ENCODE measurements around the gene MEF2C. TPM values are rescaled to one million over a fixed set of nuclear protein-coding genes. Genes with fewer than 3 reads are reported as not detected.
A peak's percentile ranks its signal among the peaks of the same experiment; 100 is the strongest.

Gene MEF2C
- polyA plus RNA-seq, 1 donor from 2014 or later, result 30.2 TPM

GRCh38 chr5:88884608-88884877 is 1.6 kb upstream of the MEF2C start:
- no peaks in the 10 kb centered on the region for H3K36me3 ChIP-seq (ENCODE audit: insufficient read depth, low read length)
- H3K9ac ChIP-seq (ENCODE audit: low read length), result peak overlapping the region; percentile 57
- no peak overlapping the region for H3K27ac ChIP-seq (ENCODE audit: low read length)
- no peaks in the 10 kb centered on the region for H3K9me3 ChIP-seq (ENCODE audit: low read length)
- TF ChIP-seq EP300 (conservative IDR thresholded peaks at IDR 0.05; ENCODE audit: poor library complexity, severe bottlenecking) (no peak), REST (IDR thresholded peaks at IDR 0.05; ENCODE audit: borderline replicate concordance) (no peak), RAD21 (conservative IDR thresholded peaks at IDR 0.05) (no peak), CTCF (IDR thresholded peaks at IDR 0.05; ENCODE audit: poor library complexity, severe bottlenecking) (no peak), TAF1 (IDR thresholded peaks at IDR 0.05; ENCODE audit: low read depth) (no peak), EZH2 (IDR thresholded peaks at IDR 0.05; ENCODE audit: borderline replicate concordance, insufficient read depth, low read length, poor library complexity, severe bottlenecking) (no peak), POLR2AphosphoS5 (IDR thresholded peaks at IDR 0.05) (no peak), MXI1 (conservative IDR thresholded peaks at IDR 0.05; ENCODE audit: poor library complexity, severe bottlenecking) (no peak), SMC3 (conservative IDR thresholded peaks at IDR 0.05; ENCODE audit: poor library complexity) (no peak)
- H3K79me2 ChIP-seq (replicated peaks; ENCODE audit: insufficient read depth, low read length), result no peaks in the 10 kb centered on the region
- no peaks in the 10 kb centered on the region for H3K9me2 ChIP-seq (ENCODE audit: insufficient read depth, low read length)
- H3F3A ChIP-seq (ENCODE audit: insufficient read depth, low read length, poor library complexity, severe bottlenecking), result no peaks in the 10 kb centered on the region
- peaks cover 52% of the 10 kb centered on the region for H3K27me3 ChIP-seq (ENCODE audit: insufficient read depth, low read depth, low read length)
- no peaks in the 10 kb centered on the region for H4K20me1 ChIP-seq (ENCODE audit: insufficient read depth)
- H2AFZ ChIP-seq (ENCODE audit: low read depth, low read length), result no peak overlapping the region
- peak overlapping the region; percentile 76 for H3K4me2 ChIP-seq (ENCODE audit: low read length)
- peak overlapping the region; percentile 79 for H3K4me3 ChIP-seq (ENCODE audit: low read length)

- Histone ChIP-seq H3F3A (ENCODE audit: insufficient read depth, low read length, poor library complexity, severe bottlenecking) (no peaks in the 10 kb centered on the region), H3K4me2 (ENCODE audit: low read length) (peak overlapping the region; percentile 76), H3K9ac (ENCODE audit: low read length) (peak overlapping the region; percentile 57), H4K20me1 (ENCODE audit: insufficient read depth) (no peaks in the 10 kb centered on the region), H3K36me3 (ENCODE audit: insufficient read depth, low read length) (no peaks in the 10 kb centered on the region), H3K27me3 (ENCODE audit: insufficient read depth, low read depth, low read length) (peaks cover 47% of the 10 kb centered on the region), H3K79me2 (replicated peaks; ENCODE audit: insufficient read depth, low read length) (no peaks in the 10 kb centered on the region), H2AFZ (ENCODE audit: low read depth, low read length) (peak overlapping the region; percentile 15), H3K27ac (ENCODE audit: low read length) (peak overlapping the region; percentile 52), H3K9me3 (ENCODE audit: low read length) (no peaks in the 10 kb centered on the region), H3K9me2 (ENCODE audit: insufficient read depth, low read length) (no peaks in the 10 kb centered on the region), H3K4me3 (ENCODE audit: low read length) (peak overlapping the region; percentile 79)
- TF ChIP-seq TAF1 (IDR thresholded peaks at IDR 0.05; ENCODE audit: low read depth) (peak; percentile 41), SMC3 (conservative IDR thresholded peaks at IDR 0.05; ENCODE audit: poor library complexity) (peak; percentile 57), REST (IDR thresholded peaks at IDR 0.05; ENCODE audit: borderline replicate concordance) (no peak), CTCF (IDR thresholded peaks at IDR 0.05; ENCODE audit: poor library complexity, severe bottlenecking) (peak; percentile 39), EP300 (conservative IDR thresholded peaks at IDR 0.05; ENCODE audit: poor library complexity, severe bottlenecking) (peak; percentile 20), RAD21 (conservative IDR thresholded peaks at IDR 0.05) (peak; percentile 55), POLR2AphosphoS5 (IDR thresholded peaks at IDR 0.05) (peak; percentile 43), EZH2 (IDR thresholded peaks at IDR 0.05; ENCODE audit: borderline replicate concordance, insufficient read depth, low read length, poor library complexity, severe bottlenecking) (no peak), MXI1 (conservative IDR thresholded peaks at IDR 0.05; ENCODE audit: poor library complexity, severe bottlenecking) (peak; percentile 72)
Measured at GRCh38 chr5:88883836-88884607, 1.0 kb upstream of the MEF2C start.
